Fibroblast of lung (primary cell): ENCODE results near the gene TBX21. TPM values are rescaled to one million over a fixed set of nuclear protein-coding genes. Genes with fewer than 3 reads are reported as not detected.
A peak's percentile ranks its signal among the peaks of the same experiment; 100 is the strongest.

ENCODE experiments used
- DNase-seq, 2 donors: peaks; one replicate each; pipeline versions ENCODE4 v3.0.0 to v3.0.0-alpha.2; 2010; ENCODE audit warnings: low read depth in 2 of 2
- H2AFZ ChIP-seq: 2 replicates; pipeline ENCODE4 v1.5.1; 2012; ENCODE audit warnings: low read length, control low read depth, inconsistent platforms
- H3K27ac ChIP-seq: 2 replicates; pipeline ENCODE4 v1.5.1; 2011; ENCODE audit warnings: low read length, control low read depth; ENCODE audit not compliant: insufficient read depth
- H3K27me3 ChIP-seq: 2 replicates; pipeline ENCODE4 v1.5.1; 2011; ENCODE audit warnings: mild to moderate bottlenecking, low read length; ENCODE audit not compliant: control insufficient read depth, insufficient read depth
- H3K36me3 ChIP-seq: 2 replicates; pipeline ENCODE4 v1.5.1; 2011; ENCODE audit warnings: low read length; ENCODE audit not compliant: control insufficient read depth, insufficient read depth
- H3K4me1 ChIP-seq: 2 replicates; pipeline ENCODE4 v1.5.1; 2011; ENCODE audit warnings: low read length; ENCODE audit not compliant: control insufficient read depth, insufficient read depth; ENCODE audit errors: extremely low read depth
- H3K4me2 ChIP-seq: 2 replicates; pipeline ENCODE4 v1.5.1; 2011; ENCODE audit warnings: low read length, control low read depth; ENCODE audit not compliant: insufficient read depth; ENCODE audit errors: extremely low read depth
- H3K4me3 ChIP-seq, 4 experiments: fragments of 200-600 bp in 1 of 4; sonication (generic) in 1 of 4; replicated peaks in 1 of 4; 2 replicates each; pipeline ENCODE4 v1.5.1; 2011 to 2016; ENCODE audit warnings: low read length in 4 of 4, low read depth in 3 of 4, mild to moderate bottlenecking in 3 of 4, control low read depth in 2 of 4, inconsistent platforms in 1 of 4, mixed read lengths in 1 of 4; ENCODE audit not compliant: insufficient read depth in 1 of 4; ENCODE audit errors: control extremely low read depth in 1 of 4
- H3K79me2 ChIP-seq: 2 replicates; pipeline ENCODE4 v1.5.1; 2012; ENCODE audit warnings: mild to moderate bottlenecking, low read length, inconsistent platforms; ENCODE audit not compliant: control insufficient read depth, insufficient read depth
- H3K9ac ChIP-seq: 2 replicates; pipeline ENCODE4 v1.5.1; 2011; ENCODE audit warnings: mild to moderate bottlenecking, low read length, control low read depth; ENCODE audit not compliant: insufficient read depth
- H3K9me3 ChIP-seq: 2 replicates; pipeline ENCODE4 v1.5.1; 2012; ENCODE audit warnings: low read depth, low read length; ENCODE audit not compliant: control insufficient read depth, insufficient read depth
- H4K20me1 ChIP-seq: 2 replicates; pipeline ENCODE4 v1.5.1; 2011; ENCODE audit warnings: low read length; ENCODE audit not compliant: control insufficient read depth, insufficient read depth; ENCODE audit errors: extremely low read depth
- EZH2 ChIP-seq: IDR thresholded peaks from 2 replicates; pipeline ENCODE4 v1.5.1; 2012; ENCODE audit warnings: low read length, control low read depth, mild to moderate bottlenecking; ENCODE audit errors: missing control alignments
- polyA plus RNA-seq, 2 donors: library from polyadenylated mRNA; depleted of rRNA in 1 of 2; stranded (reverse) in 1 of 2; unstranded in 1 of 2; fragments of >200 nt; gene quantifications; 2 replicates each; pipeline ENCODE4 v1.2.1, GENCODE V29; 2011 to 2012; ENCODE audit warnings: missing spikeins in 1 of 2
- total RNA-seq: library from RNA; depleted of rRNA; stranded (reverse); fragments of >200 nt; gene quantifications from 2 replicates; pipeline ENCODE4 v1.2.1, GENCODE V29; 2014
- TF ChIP-seq, protein P1 (sequence below), 2 donors: IDR thresholded peaks in 1 of 2; conservative IDR thresholded peaks in 1 of 2; 1 replicate in 1 of 2; 2 replicates in 1 of 2; pipeline ENCODE4 v1.5.1; 2011 to 2012; ENCODE audit warnings: low read length in 2 of 2, control low read depth in 1 of 2, inconsistent platforms in 1 of 2, low read depth in 1 of 2, mild to moderate bottlenecking in 1 of 2

Gene TBX21
- total and polyA plus RNA-seq, 2 donors (not counting 1 experiment from before 2014, with no cell fraction given) = not detected

GRCh38 chr17:47733674-47734410 lies 806 bp downstream of the TBX21 start:
- no peaks in the 10 kb centered on the region for H3K36me3 ChIP-seq
- H2AFZ ChIP-seq = no peak overlapping the region
- TF ChIP-seq, protein P1, sequence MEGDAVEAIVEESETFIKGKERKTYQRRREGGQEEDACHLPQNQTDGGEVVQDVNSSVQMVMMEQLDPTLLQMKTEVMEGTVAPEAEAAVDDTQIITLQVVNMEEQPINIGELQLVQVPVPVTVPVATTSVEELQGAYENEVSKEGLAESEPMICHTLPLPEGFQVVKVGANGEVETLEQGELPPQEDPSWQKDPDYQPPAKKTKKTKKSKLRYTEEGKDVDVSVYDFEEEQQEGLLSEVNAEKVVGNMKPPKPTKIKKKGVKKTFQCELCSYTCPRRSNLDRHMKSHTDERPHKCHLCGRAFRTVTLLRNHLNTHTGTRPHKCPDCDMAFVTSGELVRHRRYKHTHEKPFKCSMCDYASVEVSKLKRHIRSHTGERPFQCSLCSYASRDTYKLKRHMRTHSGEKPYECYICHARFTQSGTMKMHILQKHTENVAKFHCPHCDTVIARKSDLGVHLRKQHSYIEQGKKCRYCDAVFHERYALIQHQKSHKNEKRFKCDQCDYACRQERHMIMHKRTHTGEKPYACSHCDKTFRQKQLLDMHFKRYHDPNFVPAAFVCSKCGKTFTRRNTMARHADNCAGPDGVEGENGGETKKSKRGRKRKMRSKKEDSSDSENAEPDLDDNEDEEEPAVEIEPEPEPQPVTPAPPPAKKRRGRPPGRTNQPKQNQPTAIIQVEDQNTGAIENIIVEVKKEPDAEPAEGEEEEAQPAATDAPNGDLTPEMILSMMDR (conservative IDR thresholded peaks at IDR 0.05 in 1 of 2, IDR thresholded peaks at IDR 0.05 in 1 of 2; ENCODE audit: low read depth in 1 of 2, low read length in 2 of 2) = no peak
- TF ChIP-seq EZH2 = peak; percentile 99
- no peaks in the 10 kb centered on the region for H3K79me2 ChIP-seq
- no peak overlapping the region for H3K4me3 ChIP-seq
- H3K9me3 ChIP-seq = no peaks in the 10 kb centered on the region
- no peak overlapping the region for H3K4me2 ChIP-seq
- DNase-seq = no peak
- peaks cover 2% of the 10 kb centered on the region for H3K4me1 ChIP-seq
- H4K20me1 ChIP-seq = no peaks in the 10 kb centered on the region
- no peak overlapping the region for H3K27ac ChIP-seq
- H3K27me3 ChIP-seq = peaks cover 58% of the 10 kb centered on the region
- H3K9ac ChIP-seq = no peak overlapping the region

- no peaks in the 10 kb centered on the region for H3K36me3 ChIP-seq
- TF ChIP-seq EZH2 = no peak
- TF ChIP-seq, protein P1 (conservative IDR thresholded peaks at IDR 0.05 in 1 of 2, IDR thresholded peaks at IDR 0.05 in 1 of 2; ENCODE audit: low read depth in 1 of 2, low read length in 2 of 2) = no peak
- no peak overlapping the region for H2AFZ ChIP-seq
- H3K4me2 ChIP-seq = no peak overlapping the region
- peaks cover 50% of the 10 kb centered on the region for H3K27me3 ChIP-seq
- H3K4me3 ChIP-seq = no peak overlapping the region
- H3K9ac ChIP-seq = no peak overlapping the region
- H3K79me2 ChIP-seq = no peaks in the 10 kb centered on the region
- no peaks in the 10 kb centered on the region for H4K20me1 ChIP-seq
- no peak for DNase-seq
- no peaks in the 10 kb centered on the region for H3K9me3 ChIP-seq
- H3K4me1 ChIP-seq = peaks cover 2% of the 10 kb centered on the region
- H3K27ac ChIP-seq = no peak overlapping the region
Measured at GRCh38 chr17:47735139-47735464, 2.1 kb downstream of the TBX21 start.

DNA sequence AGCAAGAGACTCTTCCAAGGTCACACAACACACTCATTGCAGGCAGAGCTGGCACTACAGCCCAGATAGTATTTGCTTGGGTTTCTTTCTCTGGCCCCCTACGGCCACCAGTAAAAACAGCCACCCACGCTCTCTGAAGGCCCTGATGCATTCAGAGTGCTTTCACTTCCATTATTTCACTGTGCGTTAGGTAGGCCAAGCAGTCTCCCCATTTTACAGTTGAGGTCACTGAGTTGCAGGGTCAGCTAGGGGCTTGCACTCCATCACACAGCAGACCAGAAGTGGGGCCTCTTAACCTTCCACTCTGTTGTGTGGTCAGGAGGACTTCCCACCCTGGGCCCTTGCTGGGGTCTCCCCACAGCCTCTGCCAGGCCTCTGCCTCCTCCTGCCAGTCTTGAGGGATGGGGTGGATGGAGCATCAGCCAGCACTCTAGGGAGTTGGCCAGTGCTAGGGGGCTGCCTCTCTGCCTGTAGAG lies 2.5 kb downstream of the TBX21 start:
- peaks cover 2% of the 10 kb centered on the region for H3K4me1 ChIP-seq
- H4K20me1 ChIP-seq = no peaks in the 10 kb centered on the region
- DNase-seq = no peak
- no peak overlapping the region for H3K4me2 ChIP-seq
- TF ChIP-seq EZH2 = no peak
- TF ChIP-seq, protein P1 (conservative IDR thresholded peaks at IDR 0.05 in 1 of 2, IDR thresholded peaks at IDR 0.05 in 1 of 2; ENCODE audit: low read depth in 1 of 2, low read length in 2 of 2) = no peak
- no peak overlapping the region for H3K4me3 ChIP-seq
- no peak overlapping the region for H2AFZ ChIP-seq
- no peak overlapping the region for H3K9ac ChIP-seq
- no peaks in the 10 kb centered on the region for H3K79me2 ChIP-seq
- H3K27me3 ChIP-seq = peaks cover 47% of the 10 kb centered on the region
- no peaks in the 10 kb centered on the region for H3K9me3 ChIP-seq
- H3K27ac ChIP-seq = no peak overlapping the region
- no peaks in the 10 kb centered on the region for H3K36me3 ChIP-seq
